LNCaP clone FGC (cell line): ENCODE measurements around the gene MACF1.
"Not testable (repeated sequence)": the region's sequence is repeated elsewhere in the genome, so short reads cannot be mapped to it uniquely, and the experiment has no call there.

Source experiments
- DNase-seq: peaks from one replicate; pipeline ENCODE4 v3.0.0-alpha.2; 2011; ENCODE audit warnings: low read depth
- H3K4me3 ChIP-seq: 2 replicates; pipeline ENCODE4 v1.5.1; 2011; ENCODE audit warnings: mild to moderate bottlenecking, low read depth, low read length, control low read depth
- CTCF ChIP-seq: IDR thresholded peaks from 2 replicates; pipeline ENCODE4 v1.5.1; 2012; ENCODE audit warnings: mild to moderate bottlenecking; ENCODE audit not compliant: control insufficient read depth, insufficient read depth; ENCODE audit errors: extremely low read depth

The MACF1 gene

GRCh38 chr1:39522661-39523567 lies 318.4 kb downstream of the MACF1 start:
- H3K4me3 ChIP-seq, result no peak overlapping the region

GRCh38 chr1:39524171-39524570 lies 319.7 kb downstream of the MACF1 start:
- no peak for DNase-seq
- no peak for TF ChIP-seq CTCF
- no peak overlapping the region for H3K4me3 ChIP-seq

More at GRCh38 chr1:39522661-39523567, 318.4 kb downstream of the MACF1 start:
- DNase-seq, result no peak
- no peak for TF ChIP-seq CTCF

- no peak overlapping the region for H3K4me3 ChIP-seq
- TF ChIP-seq CTCF, result no peak
- DNase-seq, result no peak
These were observed 320.3 kb downstream of the MACF1 start for GRCh38 chr1:39524591-39525365.

GRCh38 chr1:39525366-39526165 lies 321.1 kb downstream of the MACF1 start:
- no peak for DNase-seq
- no peak for TF ChIP-seq CTCF
- H3K4me3 ChIP-seq, result no peak overlapping the region

- no peak overlapping the region for H3K4me3 ChIP-seq
- DNase-seq, result no peak
- no peak for TF ChIP-seq CTCF
These were observed 322.1 kb downstream of the MACF1 start for GRCh38 chr1:39526466-39527189.

- H3K4me3 ChIP-seq, result not testable (repeated sequence)
- DNase-seq, result peak; percentile 54
These were observed 322.7 kb downstream of the MACF1 start for GRCh38 chr1:39527190-39527579.

GRCh38 chr1:39528082-39528481 lies 323.6 kb downstream of the MACF1 start:
- H3K4me3 ChIP-seq, result no peak overlapping the region
- TF ChIP-seq CTCF, result no peak
- no peak for DNase-seq
